GM15510 (cell line): ENCODE results near the gene TXLNA.

ENCODE experiments used
- POLR2A ChIP-seq: IDR thresholded peaks from 3 replicates; pipeline ENCODE4 v1.6.1; 2011; ENCODE audit warnings: borderline replicate concordance; ENCODE audit not compliant: insufficient read length; ENCODE audit errors: extremely low read depth

The TXLNA gene

GRCh38 chr1:32182060-32182459, 2.6 kb downstream of the TXLNA start:
- TF ChIP-seq POLR2A = no peak

GRCh38 chr1:32184650-32185049, 5.2 kb downstream of the TXLNA start:
- no peak for TF ChIP-seq POLR2A

- no peak for TF ChIP-seq POLR2A
Measured at GRCh38 chr1:32186077-32186476, 6.6 kb downstream of the TXLNA start.

- TF ChIP-seq POLR2A = no peak
Measured at GRCh38 chr1:32186491-32186890, 7.0 kb downstream of the TXLNA start.

- TF ChIP-seq POLR2A = no peak
Measured at GRCh38 chr1:32187850-32188249, 8.4 kb downstream of the TXLNA start.

- TF ChIP-seq POLR2A = no peak
Measured at GRCh38 chr1:32192220-32192948, 12.9 kb downstream of the TXLNA start.

GRCh38 chr1:32194984-32195383, 15.5 kb downstream of the TXLNA start:
- TF ChIP-seq POLR2A = no peak

- TF ChIP-seq POLR2A = no peak
Measured at GRCh38 chr1:32195531-32195930, 16.1 kb downstream of the TXLNA start.

- no peak for TF ChIP-seq POLR2A
Measured at GRCh38 chr1:32195972-32196823, 16.7 kb downstream of the TXLNA start.

- TF ChIP-seq POLR2A = no peak
Measured at GRCh38 chr1:32197074-32197473, 17.6 kb downstream of the TXLNA start.

- TF ChIP-seq POLR2A = no peak
Measured at GRCh38 chr1:32197837-32198236, 18.4 kb downstream of the TXLNA start.

- no peak for TF ChIP-seq POLR2A
Measured at GRCh38 chr1:32198237-32199042, 19.0 kb downstream of the TXLNA start.

- TF ChIP-seq POLR2A = no peak
Measured at GRCh38 chr1:32199043-32199716, 19.7 kb downstream of the TXLNA start.

- no peak for TF ChIP-seq POLR2A
Measured at GRCh38 chr1:32199717-32200072, 20.2 kb downstream of the TXLNA start.
